ENCODE results near the gene GM2A.

Gene GM2A

GRCh38 chr5:151218177-151218576, 34.8 kb upstream of the GM2A start:
- Histone ChIP-seq H3K36me3 (peaks cover 8% of the 10 kb centered on the region), H3K4me2 (peak overlapping the region; percentile 100), H3K4me1 (peaks cover 99% of the 10 kb centered on the region)

GRCh38 chr5:151219138-151219537, 33.8 kb upstream of the GM2A start:
- Histone ChIP-seq H3K27me3 (no peaks in the 10 kb centered on the region), H4K20me1 (peaks cover 22% of the 10 kb centered on the region), H3K36me3 (peaks cover 8% of the 10 kb centered on the region), H3K4me2 (peak overlapping the region; percentile 100), H3K4me1 (peaks cover 91% of the 10 kb centered on the region), H3K9ac (peak overlapping the region; percentile 46; the same call in 1 of the 2 replicates), H3K27ac (peak overlapping the region; percentile 98), H3K9me3 (no peaks in the 10 kb centered on the region), H3K4me3 (peak overlapping the region; percentile 18)
- TF ChIP-seq Cebpa-rat (IDR thresholded peaks at IDR 0.05), result no peak

More at GRCh38 chr5:151218177-151218576, 34.8 kb upstream of the GM2A start:
- Histone ChIP-seq H3K9ac (peak overlapping the region; percentile 46), H3K4me3 (0 out of 2 replicates have a peak overlapping the region, but pooled peaks have one; percentile 18), H4K20me1 (peaks cover 19% of the 10 kb centered on the region), H3K9me3 (no peaks in the 10 kb centered on the region), H3K27ac (peak overlapping the region; percentile 98), H3K27me3 (no peaks in the 10 kb centered on the region)
- no peak for TF ChIP-seq Cebpa-rat (IDR thresholded peaks at IDR 0.05)

- Histone ChIP-seq H3K9ac (no peak overlapping the region), H3K4me1 (peaks cover 92% of the 10 kb centered on the region), H3K27ac (peak overlapping the region; percentile 98), H3K4me3 (no peak overlapping the region), H3K9me3 (no peaks in the 10 kb centered on the region), H3K27me3 (no peaks in the 10 kb centered on the region), H3K4me2 (peak overlapping the region; percentile 100), H3K36me3 (peaks cover 8% of the 10 kb centered on the region), H4K20me1 (peaks cover 22% of the 10 kb centered on the region)
- TF ChIP-seq Cebpa-rat (IDR thresholded peaks at IDR 0.05), result no peak
Observed at GRCh38 chr5:151219789-151220188, 33.2 kb upstream of the GM2A start.

- peak overlapping the region; percentile 95 for H3K4me3 ChIP-seq
- peak overlapping the region; percentile 100 for H3K4me2 ChIP-seq
- peak overlapping the region; percentile 98 for H3K27ac ChIP-seq
Observed at GRCh38 chr5:151221574-151221973, 31.4 kb upstream of the GM2A start.

DNA sequence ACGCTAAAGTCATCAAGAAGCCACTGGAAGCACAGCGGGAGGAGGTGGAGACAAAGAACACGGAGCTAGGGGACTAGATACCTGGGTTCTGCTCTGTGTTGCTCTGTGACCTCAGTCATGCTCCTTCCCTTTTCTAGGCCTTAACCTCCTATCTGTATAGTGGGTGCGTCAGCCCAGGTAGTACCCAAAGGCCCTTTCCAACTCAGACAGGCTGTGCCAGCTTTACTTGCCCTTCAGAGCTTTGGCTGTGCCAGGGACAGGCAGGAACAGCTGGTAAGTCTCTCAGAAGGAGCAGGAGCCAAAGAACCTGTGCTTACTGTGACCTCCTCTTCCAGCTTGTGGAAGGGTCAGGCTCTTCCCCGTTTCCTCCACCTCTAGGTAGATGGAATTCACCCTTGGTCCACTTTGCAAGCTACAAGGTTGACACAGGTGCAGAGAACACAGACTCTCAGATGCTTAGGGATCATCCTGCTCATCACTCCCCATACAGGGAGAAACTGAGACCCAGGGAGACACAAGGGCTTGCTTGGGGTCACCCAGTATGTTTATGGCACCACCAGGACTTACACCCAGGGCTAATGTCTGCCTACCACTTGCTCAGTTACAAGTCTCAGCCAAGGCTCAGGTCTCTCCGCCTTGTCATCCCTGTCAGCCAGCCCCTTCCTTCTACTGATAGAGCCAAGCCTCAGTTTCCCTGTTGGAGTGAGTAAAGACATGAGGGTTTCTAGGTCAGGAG, 30.8 kb upstream of the GM2A start:
- peak overlapping the region; percentile 95 for H3K4me3 ChIP-seq
- peaks cover 7% of the 10 kb centered on the region for H3K36me3 ChIP-seq
- H3K27me3 ChIP-seq, result no peaks in the 10 kb centered on the region
- H3K4me2 ChIP-seq, result peak overlapping the region; percentile 100
- TF ChIP-seq Cebpa-rat (IDR thresholded peaks at IDR 0.05), result no peak
- peaks cover 22% of the 10 kb centered on the region for H4K20me1 ChIP-seq
- no peaks in the 10 kb centered on the region for H3K9me3 ChIP-seq
- H3K9ac ChIP-seq, result peak overlapping the region; percentile 96
- peaks cover 78% of the 10 kb centered on the region for H3K4me1 ChIP-seq
- H3K27ac ChIP-seq, result peak overlapping the region; percentile 98

More at GRCh38 chr5:151221574-151221973, 31.4 kb upstream of the GM2A start:
- Histone ChIP-seq H4K20me1 (peaks cover 22% of the 10 kb centered on the region), H3K4me1 (peaks cover 84% of the 10 kb centered on the region), H3K9ac (peak overlapping the region; percentile 96), H3K27me3 (no peaks in the 10 kb centered on the region), H3K36me3 (peaks cover 8% of the 10 kb centered on the region), H3K9me3 (no peaks in the 10 kb centered on the region)
- TF ChIP-seq Cebpa-rat (IDR thresholded peaks at IDR 0.05), result no peak

DNA sequence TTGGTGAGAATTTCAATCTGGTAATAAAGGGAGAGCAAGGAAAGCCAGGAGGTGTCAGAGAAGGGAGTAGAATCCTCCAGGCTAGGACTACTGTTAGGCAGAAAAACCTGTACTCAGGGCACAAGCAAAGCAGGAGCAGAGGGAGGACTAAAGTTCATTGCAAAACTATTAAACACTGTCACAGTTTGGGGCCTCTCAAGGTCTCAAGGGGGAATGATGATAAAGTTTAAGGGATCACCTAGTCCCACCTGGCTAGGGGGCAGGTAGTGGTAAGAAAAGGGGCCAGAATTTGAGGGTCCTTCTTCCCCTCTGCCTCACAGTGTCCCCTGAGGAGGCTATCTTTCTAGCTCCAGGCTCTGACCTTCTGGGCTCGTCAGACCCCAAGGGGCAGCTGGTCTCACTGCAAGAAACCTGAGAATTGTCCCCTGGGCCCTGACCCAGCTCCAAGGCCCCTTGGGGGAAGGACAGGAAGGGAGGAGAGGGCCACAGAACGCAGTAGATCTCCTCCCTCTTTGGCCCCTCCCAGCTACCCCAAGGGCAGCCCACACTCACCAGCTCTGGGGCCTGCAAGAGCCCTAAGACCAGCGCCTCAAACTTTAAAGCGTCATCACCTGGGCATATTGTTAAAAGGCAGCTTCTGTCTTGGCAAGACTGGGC, 30.1 kb upstream of the GM2A start:
- H3K27ac ChIP-seq, result peak overlapping the region; percentile 98
- peaks cover 22% of the 10 kb centered on the region for H4K20me1 ChIP-seq

DNA sequence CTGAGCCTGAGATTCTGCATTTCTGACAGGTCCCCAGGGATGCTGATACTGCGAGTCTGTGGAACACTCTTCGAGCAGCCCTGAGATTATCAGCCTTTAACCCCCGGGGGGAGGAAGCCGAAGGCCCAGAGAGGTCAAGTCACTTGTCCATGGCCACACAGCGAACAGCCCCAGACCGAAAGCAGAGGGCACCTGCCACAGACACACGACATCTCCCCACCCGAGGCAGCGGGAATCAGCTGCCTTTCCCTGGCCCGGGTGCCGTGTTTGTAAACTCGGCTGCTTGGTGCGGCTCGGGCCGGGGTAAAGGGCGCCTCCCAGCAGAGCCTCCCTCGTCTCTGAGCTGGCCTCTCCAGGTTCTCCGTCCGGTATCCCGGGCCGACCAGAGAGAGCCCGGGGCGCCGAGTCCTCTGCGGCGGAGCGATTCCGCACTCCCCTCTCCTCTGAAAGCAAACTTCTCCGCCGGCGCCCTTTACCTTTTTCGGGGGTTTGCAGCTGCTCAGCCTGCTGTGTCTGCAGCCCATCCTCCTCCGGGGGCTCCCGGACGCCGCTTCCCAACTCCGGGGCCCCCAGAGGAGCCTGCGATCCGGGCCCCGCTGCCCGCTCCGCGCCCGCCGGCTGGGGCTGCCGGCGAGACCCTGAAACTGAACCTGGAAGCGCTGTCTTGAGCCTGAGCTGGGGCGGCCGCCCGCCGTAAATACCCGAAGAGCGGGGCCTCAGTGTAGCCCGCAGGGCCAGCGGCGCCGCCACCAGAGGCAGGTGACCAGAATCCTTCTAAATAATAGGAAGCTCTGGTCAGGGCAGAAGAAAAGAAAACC, 29.3 kb upstream of the GM2A start, which contains the start of gene CCDC69:
Gene CCDC69, minus strand, starts transcription at position 646 of the 818 bp plus-strand sequence. Its CDS starts 122 bp downstream, at position 524.
- Histone ChIP-seq H3K27me3 (no peaks in the 10 kb centered on the region), H3K36me3 (no peaks in the 10 kb centered on the region; the same call in 1 of the 2 replicates), H4K20me1 (peaks cover 22% of the 10 kb centered on the region), H3K9me3 (no peaks in the 10 kb centered on the region), H3K27ac (peak within 1 kb of the TSS; percentile 98), H3K4me1 (peaks cover 76% of the 10 kb centered on the region), H3K9ac (peak within 1 kb of the TSS; percentile 96), H3K4me3 (peak within 1 kb of the TSS; percentile 95), H3K4me2 (peak within 1 kb of the TSS; percentile 100)
- TF ChIP-seq Cebpa-rat (IDR thresholded peaks at IDR 0.05), result no peak

More for the DNA sequence above, 30.1 kb upstream of the GM2A start:
- Histone ChIP-seq H3K9ac (peak overlapping the region; percentile 96), H3K27me3 (no peaks in the 10 kb centered on the region), H3K4me3 (peak overlapping the region; percentile 95), H3K4me2 (peak overlapping the region; percentile 100), H3K4me1 (peaks cover 78% of the 10 kb centered on the region), H3K36me3 (no peaks in the 10 kb centered on the region; the same call in 1 of the 2 replicates), H3K9me3 (no peaks in the 10 kb centered on the region)
- TF ChIP-seq Cebpa-rat (IDR thresholded peaks at IDR 0.05), result no peak

GRCh38 chr5:151224372-151224771, 28.6 kb upstream of the GM2A start:
- Histone ChIP-seq H3K4me1 (peaks cover 69% of the 10 kb centered on the region), H3K4me2 (peak overlapping the region; percentile 100), H3K9ac (peak overlapping the region; percentile 96; the same call in 1 of the 2 replicates), H3K27me3 (no peaks in the 10 kb centered on the region), H3K4me3 (peak overlapping the region; percentile 95), H3K9me3 (no peaks in the 10 kb centered on the region), H3K36me3 (no peaks in the 10 kb centered on the region; the same call in 1 of the 2 replicates), H4K20me1 (peaks cover 22% of the 10 kb centered on the region), H3K27ac (peak overlapping the region; percentile 98; the same call in 1 of the 2 replicates)
- TF ChIP-seq Cebpa-rat (IDR thresholded peaks at IDR 0.05), result no peak

DNA sequence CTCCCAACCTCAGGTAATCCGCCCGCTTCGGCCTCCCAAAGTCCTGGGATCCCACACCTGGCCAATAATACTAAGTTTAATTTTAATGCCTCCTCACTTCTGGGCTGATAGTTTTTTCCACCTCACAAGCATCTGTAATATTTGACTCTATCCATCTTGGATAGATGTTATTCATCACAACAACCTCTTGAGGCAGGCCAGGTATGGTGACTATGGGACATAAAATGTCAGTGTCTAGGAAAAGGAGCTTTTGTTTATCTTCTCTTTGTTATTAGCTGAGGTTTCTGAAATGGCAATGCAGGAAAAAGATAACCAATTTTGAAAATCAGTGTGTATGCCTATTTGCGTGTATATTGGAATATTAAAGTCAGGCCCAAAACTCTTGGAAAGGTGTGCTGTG, 27.9 kb upstream of the GM2A start:
- Histone ChIP-seq H3K4me1 (peaks cover 62% of the 10 kb centered on the region), H3K4me2 (peak overlapping the region; percentile 100), H3K27me3 (no peaks in the 10 kb centered on the region), H4K20me1 (peaks cover 22% of the 10 kb centered on the region), H3K9ac (no peak overlapping the region), H3K9me3 (no peaks in the 10 kb centered on the region), H3K36me3 (no peaks in the 10 kb centered on the region; the same call in 1 of the 2 replicates), H3K27ac (no peak overlapping the region), H3K4me3 (no peak overlapping the region)
- TF ChIP-seq Cebpa-rat (IDR thresholded peaks at IDR 0.05), result no peak
